Right kidney (tissue), 1 donor: ENCODE data around the gene AFF3.
"Not testable (repeated sequence)": the region's sequence is repeated elsewhere in the genome, so short reads cannot be mapped to it uniquely, and the experiment has no call there.

Experiments
- DNase-seq: peaks from one replicate; pipeline ENCODE4 v3.0.0-alpha.2; 2016

The AFF3 gene

GRCh38 chr2:99661761-99662160, 480.6 kb downstream of the AFF3 start:
- not testable (repeated sequence) for DNase-seq

GRCh38 chr2:99660616-99661406, 481.6 kb downstream of the AFF3 start:
- DNase-seq: no peak

GRCh38 chr2:99659874-99660273, 482.5 kb downstream of the AFF3 start:
- DNase-seq: no peak

GRCh38 chr2:99657691-99658258, 484.6 kb downstream of the AFF3 start:
- DNase-seq: no peak

GRCh38 chr2:99656994-99657393, 485.4 kb downstream of the AFF3 start:
- no peak for DNase-seq

GRCh38 chr2:99653433-99653832, 489.0 kb downstream of the AFF3 start:
- DNase-seq: no peak

GRCh38 chr2:99652862-99653261, 489.5 kb downstream of the AFF3 start:
- no peak for DNase-seq

GRCh38 chr2:99651930-99652670, 490.3 kb downstream of the AFF3 start:
- no peak for DNase-seq

GRCh38 chr2:99648906-99649789, 493.2 kb downstream of the AFF3 start:
- no peak for DNase-seq

- DNase-seq: peak; percentile 38
These were observed 494.1 kb downstream of the AFF3 start for GRCh38 chr2:99648178-99648844.

- DNase-seq: no peak
These were observed 496.4 kb downstream of the AFF3 start for GRCh38 chr2:99645960-99646359.

GRCh38 chr2:99644419-99644787, 498.0 kb downstream of the AFF3 start:
- DNase-seq: no peak

GRCh38 chr2:99643787-99644418, 498.5 kb downstream of the AFF3 start:
- DNase-seq: peak; percentile 27

GRCh38 chr2:99641999-99642398, 500.4 kb downstream of the AFF3 start:
- no peak for DNase-seq

GRCh38 chr2:99640635-99641151, 501.7 kb downstream of the AFF3 start:
- DNase-seq: peak; percentile 42

- no peak for DNase-seq
These were observed 503.6 kb downstream of the AFF3 start for GRCh38 chr2:99638791-99639190.

GRCh38 chr2:99637159-99637697, 505.2 kb downstream of the AFF3 start:
- DNase-seq: no peak

GRCh38 chr2:99636144-99637034, 506.0 kb downstream of the AFF3 start:
- DNase-seq: peak; percentile 75

- DNase-seq: no peak
These were observed 506.7 kb downstream of the AFF3 start for GRCh38 chr2:99635710-99636109.

- no peak for DNase-seq
These were observed 508.2 kb downstream of the AFF3 start for GRCh38 chr2:99634234-99634633.
